Uterine smooth muscle cell (primary cell): ENCODE results near the gene MARCHF10. TPM values are rescaled to one million over a fixed set of nuclear protein-coding genes. Genes with fewer than 3 reads are reported as not detected.

Source experiments
- total RNA-seq: library from RNA; depleted of rRNA; stranded (reverse); fragments of >200 nt; gene quantifications from 2 replicates; pipeline ENCODE4 v1.2.3, GENCODE V29; 2014

MARCHF10 gene, protein sequence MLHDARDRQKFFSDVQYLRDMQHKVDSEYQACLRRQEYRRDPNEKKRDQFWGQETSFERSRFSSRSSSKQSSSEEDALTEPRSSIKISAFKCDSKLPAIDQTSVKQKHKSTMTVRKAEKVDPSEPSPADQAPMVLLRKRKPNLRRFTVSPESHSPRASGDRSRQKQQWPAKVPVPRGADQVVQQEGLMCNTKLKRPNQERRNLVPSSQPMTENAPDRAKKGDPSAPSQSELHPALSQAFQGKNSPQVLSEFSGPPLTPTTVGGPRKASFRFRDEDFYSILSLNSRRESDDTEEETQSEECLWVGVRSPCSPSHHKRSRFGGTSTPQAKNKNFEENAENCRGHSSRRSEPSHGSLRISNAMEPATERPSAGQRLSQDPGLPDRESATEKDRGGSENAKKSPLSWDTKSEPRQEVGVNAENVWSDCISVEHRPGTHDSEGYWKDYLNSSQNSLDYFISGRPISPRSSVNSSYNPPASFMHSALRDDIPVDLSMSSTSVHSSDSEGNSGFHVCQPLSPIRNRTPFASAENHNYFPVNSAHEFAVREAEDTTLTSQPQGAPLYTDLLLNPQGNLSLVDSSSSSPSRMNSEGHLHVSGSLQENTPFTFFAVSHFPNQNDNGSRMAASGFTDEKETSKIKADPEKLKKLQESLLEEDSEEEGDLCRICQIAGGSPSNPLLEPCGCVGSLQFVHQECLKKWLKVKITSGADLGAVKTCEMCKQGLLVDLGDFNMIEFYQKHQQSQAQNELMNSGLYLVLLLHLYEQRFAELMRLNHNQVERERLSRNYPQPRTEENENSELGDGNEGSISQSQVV
- under 0.01 TPM in 1 of 2 replicates, not detected in the other for total RNA-seq

DNA sequence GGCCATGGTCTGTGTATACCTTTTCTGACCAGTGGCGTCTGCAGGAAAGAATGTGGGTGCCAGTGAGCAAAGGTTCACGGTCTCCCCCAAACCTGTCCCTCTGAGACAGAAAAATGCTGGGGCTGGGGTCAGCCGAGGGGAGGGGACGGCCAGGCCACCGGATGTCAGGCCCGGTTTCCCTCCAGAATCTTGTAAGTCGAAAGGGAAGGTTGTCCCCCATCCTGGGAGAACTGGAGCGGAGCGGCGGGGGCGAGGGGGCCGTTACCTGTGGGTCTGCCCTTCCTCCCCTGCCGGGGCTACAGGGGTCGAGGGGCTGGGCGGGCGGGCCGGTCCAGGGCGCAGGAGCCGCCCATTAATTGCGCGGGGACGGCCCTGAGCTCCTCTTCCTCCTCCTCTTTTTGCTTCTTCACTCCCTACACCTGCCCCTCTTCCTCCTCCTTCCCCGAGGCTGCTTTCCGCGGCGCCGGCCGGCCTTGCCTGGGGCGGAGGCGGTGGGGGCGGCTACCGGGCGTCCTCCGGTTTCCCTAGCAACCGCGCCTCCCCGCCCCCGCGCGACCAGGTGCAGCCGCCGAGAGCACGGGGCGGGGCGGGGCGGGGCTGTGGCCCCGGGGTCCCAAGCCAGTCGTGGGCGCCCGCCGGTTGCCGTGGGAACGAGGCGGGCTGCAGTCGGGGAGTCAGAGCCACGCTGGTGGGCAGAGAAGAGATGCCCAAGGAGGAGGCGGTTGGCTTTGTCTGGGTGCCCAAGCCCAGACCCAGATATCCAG is at the start of gene MARCHF10:
Gene MARCHF10, minus strand, starts transcription at position 503 of the 764 bp plus-strand sequence. CDS start 6,579 bp downstream, outside the sequence.

Other genes starting within 250 kb of the MARCHF10 start
- gene MRC2, start 180.6 kb downstream of the MARCHF10 start, total RNA-seq = 208 and 563 TPM in 2 replicates
- gene TANC2, start 157.9 kb upstream of the MARCHF10 start, total RNA-seq = 13.2 and 33.7 TPM in 2 replicates